ENCODE results near the gene UNC13B.
"Not testable (repeated sequence)": the region's sequence is repeated elsewhere in the genome, so short reads cannot be mapped to it uniquely, and the experiment has no call there.

UNC13B gene

DNA sequence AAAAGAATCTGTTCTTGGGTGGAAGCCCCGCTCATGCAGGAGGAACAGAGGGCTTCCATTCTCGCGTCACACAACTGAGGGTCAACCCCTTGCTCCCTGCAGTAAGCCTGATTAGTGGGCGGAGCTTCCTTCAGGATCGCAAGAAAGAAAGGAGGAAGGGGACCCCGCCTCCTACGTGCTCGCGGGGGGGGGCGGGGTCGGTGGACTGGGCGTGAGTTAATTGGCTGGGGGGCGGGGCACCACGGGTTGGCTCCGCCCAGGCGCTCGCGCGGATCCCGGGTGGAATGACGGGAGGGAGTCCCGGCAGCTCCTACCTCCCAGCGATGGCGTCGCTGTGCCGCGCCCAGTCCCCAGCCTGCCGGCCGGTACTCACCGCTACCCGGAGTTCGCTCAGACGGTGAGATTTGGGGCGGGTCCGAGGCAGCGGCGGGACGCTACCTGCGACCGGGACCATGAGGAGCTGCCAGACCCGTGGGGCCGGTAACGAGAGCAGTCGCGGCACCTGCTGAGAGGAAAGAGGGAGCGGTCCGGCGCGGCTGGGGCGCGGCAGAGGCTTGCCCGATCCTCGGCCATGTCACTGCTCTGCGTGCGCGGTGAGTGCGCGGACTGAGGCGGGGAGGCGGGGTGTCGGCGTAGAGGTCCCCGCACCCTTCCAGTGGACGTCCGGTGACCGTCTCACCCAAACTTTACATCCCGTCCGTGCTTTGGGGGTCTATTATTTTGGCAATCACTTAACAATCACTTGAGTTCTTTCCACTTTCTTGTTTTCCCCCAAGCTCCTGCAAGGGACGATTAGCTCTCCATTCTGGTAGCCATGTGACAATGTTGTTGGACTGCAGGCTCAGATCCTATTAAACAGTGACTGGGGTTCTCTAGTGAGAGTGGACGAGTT, at the start of gene UNC13B:
UNC13B (plus strand) TSS at position 297 of the 892 bp plus-strand sequence; CDS start at position 572, 275 bp downstream.
- DNase-seq: peak; percentile 93

DNA sequence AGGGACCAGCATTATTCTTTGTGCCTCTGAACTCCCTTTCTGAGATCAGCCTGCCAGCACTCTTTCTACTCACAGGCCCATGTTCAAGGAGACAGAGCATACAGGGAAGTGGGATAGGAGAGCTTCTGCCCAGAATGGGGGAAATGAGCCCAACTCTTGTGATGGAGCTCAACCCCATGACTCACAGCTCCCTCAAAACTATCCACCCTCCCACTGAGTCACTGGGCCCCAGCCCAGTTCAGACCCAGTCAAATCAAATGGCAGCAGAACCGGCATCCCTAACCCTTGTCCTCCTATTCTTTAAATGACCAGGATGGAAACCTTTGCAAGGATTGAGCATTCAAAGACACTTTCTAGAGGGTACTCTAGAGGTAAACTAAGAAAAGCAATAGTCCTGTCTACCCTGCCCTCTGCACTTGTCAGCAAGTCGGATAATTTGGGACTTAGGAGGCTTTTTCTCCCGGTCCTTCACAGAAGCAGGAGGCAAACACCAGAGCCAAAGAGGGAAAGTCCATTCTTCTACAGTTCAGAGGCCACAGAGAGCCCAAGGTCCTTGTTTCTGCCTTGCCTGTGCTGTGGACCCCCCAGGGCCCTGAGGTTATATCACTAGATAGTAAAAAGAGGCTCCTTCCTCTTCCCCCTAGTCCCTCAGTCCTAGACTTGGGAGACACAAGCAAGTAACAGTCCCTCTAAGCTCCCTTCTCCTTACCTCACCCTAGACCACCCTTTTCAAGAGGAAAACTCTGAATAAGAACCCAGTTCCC, 49.4 kb upstream of the UNC13B start:
- DNase-seq: peak; percentile 65

DNA sequence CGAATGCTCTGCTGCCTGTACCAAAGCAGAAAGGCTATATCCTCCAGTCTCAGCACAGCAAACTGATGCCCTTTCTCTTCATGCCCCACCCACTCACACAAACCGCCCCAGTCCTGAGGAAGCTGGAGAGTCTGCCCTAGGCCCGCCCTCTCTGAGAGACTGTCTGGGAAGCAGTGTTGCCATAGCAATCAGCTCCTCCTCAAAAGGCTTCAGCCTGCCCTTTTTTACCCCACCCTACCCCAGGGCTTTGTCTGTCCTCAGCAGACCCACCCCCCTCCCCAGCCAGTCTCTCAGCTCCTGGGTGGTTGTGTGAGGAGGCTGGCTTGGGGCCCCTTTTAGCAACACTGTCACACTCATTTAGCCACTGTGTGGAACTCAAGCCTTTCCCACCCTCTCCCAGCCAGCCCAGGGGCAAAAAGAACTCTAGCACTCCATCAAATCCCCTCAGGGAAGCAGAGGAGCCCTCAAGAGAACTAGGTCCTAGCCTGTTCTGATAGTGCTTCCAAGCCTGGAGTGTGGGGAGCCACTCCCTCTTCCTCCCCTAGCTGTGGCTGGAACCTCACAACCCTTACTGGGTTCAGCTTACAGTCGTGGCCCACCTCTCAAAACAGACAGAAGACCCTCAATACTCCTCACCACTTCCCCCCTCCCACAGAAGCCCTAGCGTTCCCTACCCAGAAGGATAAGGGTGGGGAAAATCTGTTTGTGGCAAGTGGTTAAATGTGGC, 47.5 kb upstream of the UNC13B start:
- DNase-seq: peak; percentile 98

DNA sequence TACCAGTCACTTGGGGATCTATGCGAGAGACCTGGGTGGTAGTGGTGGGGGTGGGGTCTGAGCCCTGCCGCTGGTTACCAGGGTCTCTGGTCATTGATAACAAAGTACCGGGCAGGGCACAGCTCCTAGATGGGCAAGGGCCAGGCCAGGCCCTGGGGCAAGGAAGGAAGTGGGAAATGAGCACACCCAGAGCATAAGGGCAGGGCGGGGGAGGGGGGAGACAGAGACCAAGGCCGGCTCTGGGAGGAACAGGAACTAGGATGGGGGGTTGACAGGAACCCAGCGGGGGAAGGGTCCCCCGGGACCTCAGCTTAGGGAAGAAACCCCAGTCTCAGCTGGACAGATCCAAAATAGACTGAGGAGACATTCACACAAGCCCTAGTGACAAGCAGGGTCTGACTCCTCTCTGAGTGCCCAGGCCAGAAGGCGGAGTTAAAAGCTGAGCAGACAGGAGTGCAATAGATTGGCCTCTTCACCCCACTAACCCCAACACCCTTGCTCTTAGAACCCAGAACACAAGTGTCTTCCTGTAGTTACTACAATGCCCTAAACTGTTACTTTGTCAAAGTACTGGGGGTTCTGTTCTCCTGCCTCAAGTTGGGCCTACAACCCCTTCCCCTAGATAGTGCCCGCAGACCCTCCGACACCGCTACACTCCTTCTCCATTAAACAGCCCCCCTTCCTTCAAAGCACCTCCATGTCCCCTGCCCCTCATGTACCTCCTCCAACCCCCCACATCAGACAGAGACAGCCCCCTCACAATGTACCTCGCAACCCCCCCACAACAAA, 46.8 kb upstream of the UNC13B start:
- DNase-seq: peak; percentile 68

DNA sequence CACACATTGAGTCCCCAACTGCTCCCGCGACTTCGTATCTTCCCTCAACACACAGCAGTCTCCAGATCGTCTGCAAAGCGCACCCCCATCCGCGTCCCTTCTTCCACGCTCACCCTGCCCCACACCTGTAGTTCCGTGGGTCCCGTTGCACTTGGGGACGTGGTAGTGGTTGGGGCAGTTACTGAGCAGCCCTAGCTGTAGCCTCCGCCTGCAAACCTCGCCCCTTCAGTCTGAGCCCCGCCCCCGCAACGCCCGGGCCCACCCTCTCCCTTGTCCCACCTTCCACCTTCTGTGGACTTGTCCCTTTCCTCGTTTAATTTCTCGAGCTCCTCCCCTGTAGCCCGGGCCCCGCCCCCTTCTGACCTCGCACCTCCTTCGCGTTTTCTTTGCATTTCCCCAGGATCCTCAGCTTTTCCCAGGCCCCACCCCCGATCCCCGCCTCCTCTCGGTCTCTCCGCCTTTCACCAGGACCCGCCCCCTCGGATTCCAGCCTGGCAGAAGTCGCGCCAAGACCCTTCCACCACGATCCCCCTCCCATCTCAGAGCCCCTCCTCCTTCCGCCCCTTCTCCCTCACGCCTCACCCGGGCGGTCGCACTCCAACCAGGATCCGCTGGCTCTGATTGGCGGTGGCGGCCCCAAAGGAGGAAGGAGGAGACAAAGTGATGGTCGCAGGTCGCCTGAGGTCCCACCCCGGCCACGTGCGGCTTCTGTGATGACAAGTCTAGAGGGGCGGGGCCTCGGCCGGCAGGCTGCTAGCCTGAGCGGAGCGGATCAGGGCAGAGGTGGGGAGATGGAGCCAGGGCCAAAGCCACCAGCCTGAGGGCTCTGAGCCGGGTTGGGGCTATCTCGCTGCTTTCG, 45.9 kb upstream of the UNC13B start, which contains the start of gene ATOSB:
ATOSB (minus strand) TSS at position 183 of the 859 bp plus-strand sequence. CDS start 7,588 bp downstream, outside the sequence.
- peak; percentile 98 for DNase-seq

DNA sequence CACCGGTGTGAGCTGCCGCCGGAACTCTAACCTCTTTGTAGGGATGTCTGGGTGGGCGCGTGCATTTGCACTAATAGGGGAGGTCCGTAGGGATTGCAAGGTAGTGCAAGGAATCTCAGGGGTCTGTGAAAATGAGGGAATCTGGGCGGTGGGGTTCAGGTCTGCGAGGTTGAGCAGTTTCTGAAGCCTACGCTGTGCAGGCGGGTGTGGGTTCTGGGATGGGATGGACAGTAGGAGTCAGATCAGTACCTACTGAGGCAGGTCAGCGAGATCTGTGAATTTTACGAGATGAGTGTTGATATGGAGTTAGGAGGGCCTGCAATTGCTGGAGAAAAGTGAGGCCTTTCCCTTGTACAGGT, 45.3 kb upstream of the UNC13B start:
- DNase-seq: no peak

DNA sequence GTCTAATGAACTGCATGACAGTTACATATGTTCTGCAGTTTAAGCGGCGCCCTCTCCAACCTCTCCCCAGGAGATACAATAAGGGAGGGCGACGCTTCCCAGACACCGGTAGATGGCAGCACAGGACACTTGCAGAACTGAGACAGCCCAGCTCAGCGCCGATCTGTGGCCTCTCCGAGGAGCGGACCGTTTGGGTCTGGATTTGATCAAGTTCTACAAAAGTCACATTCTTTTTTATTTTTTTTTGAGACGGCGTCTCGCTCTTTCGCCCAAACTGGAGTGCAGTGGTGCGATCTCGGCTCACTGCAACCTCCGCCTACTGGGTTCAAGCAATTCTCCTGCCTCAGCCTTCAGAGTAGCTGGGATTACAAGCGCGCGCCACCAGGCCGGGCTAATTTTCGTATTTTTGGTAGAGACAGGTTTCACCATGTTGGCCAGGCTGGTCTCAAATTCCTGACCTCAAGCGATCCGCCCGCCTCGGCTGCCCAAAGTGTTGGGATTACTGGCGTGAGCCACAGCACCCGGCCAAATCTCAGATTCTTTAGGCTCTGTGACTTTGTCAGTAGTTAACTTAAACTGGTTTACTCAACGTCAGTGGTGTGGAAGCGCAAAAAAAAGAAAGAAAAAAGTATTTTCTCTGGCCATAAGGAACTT, 44.8 kb upstream of the UNC13B start:
- peak; percentile 92 for DNase-seq

DNA sequence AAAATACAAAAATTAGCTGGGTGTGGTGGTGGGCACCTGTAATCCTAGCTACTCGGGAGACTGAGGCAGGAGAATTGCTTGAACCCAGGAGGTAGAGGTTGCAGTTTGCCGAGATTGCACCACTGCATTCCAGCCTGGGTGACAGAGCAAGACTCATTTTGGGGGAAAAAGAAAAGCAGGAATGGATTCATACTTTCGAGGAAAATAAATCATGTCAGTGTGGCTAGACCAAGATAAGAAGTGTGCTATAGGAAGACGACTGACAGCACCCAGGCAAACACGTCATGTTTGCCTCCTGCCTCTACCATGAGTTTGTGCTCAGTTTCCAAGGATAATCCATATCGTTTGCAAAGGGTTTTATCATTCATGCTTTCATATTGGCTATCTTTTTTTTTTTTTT, 26.9 kb upstream of the UNC13B start:
- no peak for DNase-seq

DNA sequence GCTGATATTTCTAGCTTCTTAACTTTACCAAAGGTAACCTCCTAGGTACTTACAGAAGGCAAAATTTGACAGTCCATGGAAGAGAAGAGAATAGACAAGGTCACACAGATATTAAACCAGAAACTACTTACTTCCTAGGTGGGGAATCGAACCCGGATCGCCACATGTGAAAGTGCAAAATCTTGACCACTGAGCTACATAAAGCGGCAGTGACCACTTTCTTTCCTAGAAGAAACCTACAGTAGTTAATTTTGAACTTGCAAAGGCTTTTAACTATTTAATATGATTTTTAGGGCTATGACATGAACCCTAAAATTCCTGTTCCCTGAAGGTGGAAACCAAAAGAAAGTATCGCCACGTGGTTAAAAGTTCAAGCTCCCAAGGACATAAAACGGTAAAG, 25.8 kb upstream of the UNC13B start:
- DNase-seq: no peak

DNA sequence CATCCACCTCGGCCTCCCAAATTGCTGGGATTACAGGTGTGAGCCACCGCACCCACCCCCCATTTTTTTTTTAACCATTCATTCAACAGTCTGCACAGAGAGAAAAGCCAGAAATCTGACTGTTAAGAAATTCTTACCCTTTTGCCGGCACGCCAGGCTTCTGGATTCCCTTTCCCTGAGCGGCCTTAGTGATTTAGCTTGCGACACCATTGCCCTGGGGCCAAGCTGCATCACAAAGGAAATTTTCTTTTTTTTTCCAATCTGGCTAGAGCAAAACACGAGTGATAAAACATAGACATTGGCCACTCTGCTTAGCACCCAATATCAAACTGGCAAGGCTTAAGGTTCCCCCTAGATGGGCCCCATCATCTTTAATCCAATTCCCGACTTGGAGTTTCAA, 24.9 kb upstream of the UNC13B start:
- DNase-seq: no peak

DNA sequence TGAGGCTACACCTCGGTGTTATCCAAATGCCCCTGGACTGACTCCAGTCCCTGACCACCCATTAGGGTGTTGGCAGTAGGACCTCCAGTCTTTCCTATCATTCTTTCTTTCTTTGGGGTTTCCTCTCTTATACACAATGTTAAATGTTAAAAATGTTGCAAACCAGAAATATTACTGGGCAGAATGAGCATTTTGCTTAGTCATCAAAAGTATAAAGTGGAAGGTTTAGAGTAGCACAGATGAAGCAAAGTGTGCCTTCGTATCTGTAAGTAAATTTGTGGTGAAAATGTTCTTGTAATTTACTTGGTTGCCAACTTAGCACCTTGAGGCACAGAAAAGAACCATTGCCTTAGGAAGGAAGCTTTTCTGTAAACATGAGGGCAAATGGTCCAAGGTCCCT, 21.7 kb upstream of the UNC13B start:
- DNase-seq: no peak

DNA sequence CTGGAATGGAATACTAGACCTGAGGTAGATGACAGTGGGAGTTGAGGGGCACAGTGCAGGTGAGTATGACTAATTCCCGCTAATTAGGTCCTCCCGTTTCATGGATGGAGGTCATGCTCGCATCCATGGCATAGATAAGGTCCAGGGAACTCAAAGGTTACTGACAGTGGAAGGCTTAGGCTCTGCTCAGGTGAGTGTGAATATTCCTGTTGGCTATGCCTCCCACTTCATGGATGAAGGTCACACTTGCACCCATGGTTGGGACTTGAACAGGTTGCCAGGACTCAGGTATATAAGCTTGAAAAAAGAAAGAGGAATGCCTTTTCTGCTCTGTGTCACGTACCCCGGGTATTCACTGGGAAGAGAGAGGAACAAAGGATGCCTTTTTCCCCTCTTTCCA, 19.8 kb upstream of the UNC13B start:
- DNase-seq: no peak

DNA sequence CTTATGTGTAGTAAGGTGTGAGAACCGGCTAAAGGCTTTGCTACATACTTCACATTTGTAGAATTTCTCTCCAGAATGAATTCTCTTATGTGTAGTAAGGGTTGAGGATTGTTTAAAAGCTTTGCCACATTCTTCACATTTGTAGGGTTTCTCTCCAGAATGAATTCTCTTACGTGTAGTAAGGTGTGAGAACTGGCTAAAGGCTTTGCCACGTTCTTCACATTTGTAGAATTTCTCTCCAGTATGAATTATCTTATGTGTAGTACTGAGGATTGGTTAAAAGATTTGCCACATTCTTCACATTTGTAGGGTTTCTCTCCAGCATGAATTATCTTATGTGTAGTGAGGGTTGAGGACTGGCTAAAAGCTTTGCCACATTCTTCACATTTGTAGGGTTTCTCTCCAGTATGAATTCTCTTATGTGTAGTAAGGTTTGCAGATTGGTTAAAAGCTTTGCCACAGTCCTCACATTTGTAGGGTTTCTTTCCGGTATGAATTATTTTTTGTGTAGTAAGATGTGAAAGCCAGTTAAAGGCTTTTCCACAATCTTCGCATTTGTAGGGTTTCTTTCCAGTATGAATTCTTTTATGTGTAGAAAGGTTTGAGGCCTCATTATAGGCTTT, 13.8 kb upstream of the UNC13B start:
- not testable (repeated sequence) for DNase-seq

DNA sequence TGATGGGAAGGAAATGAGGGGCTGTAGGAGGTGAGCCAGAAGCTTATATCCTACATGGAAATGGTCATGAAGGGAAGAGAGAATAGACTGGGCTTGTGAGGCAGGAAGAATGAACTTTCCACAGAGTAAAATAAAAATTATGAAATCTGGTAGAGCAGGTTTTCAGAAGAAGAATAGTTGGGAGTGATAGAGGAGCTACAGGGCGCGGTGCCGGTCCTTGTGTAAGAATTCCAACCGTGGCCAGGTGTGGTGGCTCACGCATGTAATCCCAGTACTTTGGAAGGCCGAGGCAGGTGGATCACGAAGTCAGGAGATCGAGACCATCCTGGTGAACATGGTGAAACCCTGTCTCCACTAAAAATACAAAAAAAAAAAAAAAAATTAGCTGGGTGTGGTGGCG, 8.9 kb upstream of the UNC13B start:
- DNase-seq: no peak

DNA sequence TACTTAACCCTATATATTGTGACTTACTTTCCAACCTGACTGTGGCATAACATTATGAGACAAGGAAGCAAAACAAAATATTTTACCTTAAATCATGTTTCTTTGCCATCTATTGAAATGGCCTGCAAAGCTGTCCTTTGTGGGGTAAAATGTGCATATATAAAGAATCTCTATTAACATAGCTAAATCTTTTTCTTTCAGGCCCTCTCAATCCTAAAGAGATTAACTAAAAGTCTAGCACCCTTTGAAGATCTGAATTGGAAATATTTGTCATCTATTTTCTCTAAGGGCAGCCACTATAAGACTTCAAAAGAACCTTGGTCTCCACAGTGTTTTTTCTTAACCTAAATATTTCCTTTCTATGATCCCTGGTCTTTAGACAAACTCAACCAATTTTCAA, 5.0 kb upstream of the UNC13B start:
- no peak for DNase-seq

DNA sequence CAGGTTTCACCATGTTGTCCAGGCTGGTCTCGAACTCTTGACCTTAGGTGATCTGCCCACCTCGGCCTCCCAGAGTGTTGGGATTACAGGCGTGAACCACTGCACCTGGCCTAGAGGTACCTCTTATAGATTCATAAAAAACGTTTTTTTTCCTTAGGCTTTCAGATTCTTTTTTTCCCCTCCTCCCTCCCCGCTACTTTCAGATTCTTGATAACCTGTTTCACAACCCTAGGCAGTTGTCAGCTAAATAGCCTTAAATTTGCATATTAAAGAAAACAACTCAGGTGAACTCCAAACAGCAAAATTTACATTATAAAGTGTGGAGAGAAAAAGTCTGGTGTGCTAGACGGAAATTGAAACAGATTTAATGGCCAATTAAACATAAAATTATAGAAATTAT, 4.0 kb upstream of the UNC13B start:
- DNase-seq: not testable (repeated sequence)

DNA sequence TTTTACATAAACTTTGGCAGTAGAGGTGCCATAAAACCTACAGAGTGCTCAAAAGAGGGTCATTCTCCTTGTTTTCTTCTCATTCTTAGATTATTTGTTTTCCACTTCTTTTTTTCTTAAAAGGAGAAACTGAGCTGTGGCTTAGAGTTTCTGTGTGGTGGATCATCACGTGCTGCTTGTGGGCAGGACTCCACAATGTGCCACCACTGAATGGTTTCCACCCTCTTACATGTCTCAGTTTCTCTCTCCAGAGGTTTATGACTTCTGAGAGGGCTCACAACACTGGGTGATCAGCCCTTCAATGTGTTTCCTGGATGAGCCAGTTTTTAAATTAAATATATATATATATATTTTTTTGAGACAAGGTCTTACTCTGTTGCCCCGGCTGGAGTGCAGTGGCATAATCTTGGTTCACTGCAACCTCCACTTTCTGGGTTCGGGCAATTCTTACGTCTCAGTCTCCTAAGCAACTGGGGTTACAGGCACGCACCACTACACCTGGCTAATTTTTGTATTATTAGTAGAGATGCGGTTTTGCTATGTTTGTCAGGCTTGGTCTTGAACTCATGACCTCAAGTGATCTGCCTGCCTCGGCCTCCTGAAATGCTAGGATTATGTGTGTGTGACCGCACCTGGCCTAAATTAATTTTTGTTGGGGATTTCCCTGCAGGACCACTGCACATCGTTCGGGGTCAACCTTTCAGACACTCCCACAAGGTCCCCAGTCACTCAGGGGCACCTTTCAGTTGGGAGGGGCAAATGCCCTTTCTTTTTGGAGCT, 3.1 kb upstream of the UNC13B start:
- DNase-seq: no peak

DNA sequence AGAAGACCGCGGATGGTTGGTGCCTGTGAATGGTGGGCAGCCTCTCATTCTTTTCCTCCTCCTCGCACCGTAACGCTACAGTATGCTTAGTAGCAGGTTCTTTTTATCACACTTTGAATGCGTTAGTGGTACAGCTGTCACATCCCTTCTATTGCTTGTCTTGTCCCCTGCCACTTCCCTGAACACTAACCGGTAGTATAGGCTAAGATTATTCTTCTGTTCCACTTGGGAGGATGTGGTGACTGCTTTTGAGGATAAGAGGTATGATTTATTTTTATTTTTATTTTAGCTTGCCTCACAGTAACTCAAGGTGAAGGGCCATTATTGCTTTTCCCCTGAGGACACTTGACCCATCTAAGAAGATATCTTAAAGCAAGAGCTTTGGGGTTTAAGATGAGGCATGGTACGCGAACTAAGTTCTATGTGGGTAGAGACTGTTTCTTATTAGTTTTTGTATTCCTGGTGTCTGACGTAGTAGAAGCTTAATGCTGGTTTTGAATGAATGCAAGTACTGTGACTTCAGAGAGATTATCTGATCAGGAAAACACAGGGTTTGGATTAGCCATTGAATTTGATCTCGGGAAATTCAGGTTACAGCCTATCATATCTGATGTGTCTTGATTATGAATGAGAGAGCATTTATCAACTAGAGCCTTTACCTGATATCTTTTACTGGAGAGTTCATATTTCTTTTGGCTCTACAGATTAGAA, 951 bp downstream of the UNC13B start:
- DNase-seq: no peak

DNA sequence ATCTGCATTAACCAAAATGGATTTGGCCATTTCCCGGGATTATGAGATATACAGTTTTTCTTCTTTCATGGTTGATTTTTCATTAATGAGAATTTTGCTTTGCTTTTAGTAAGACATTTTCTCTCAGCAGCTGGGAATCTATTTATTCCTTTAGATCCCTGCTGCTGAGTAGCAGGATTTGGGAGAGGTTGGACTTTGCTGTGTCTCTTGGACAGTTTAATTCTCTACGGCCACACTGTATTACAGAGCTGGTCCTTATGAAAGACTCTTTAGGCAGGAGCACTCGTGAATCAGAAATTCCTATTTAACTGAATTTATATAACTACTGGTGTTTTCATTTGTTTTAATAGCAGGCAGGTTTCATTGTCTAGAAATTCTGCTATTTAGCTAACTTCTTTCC, 1.6 kb downstream of the UNC13B start:
- DNase-seq: no peak

Data from fibroblast of skin of right quadriceps (primary cell).